GM12891 (cell line): ENCODE results near the gene WIPF1.

Experiments
- POLR2A ChIP-seq: IDR thresholded peaks from 2 replicates; pipeline ENCODE4 v1.6.1; 2011; ENCODE audit warnings: low read depth, low read length, control low read depth
- POLR2AphosphoS5 ChIP-seq: IDR thresholded peaks from 2 replicates; pipeline ENCODE4 v1.6.1; 2011; ENCODE audit warnings: low read depth, low read length, control low read depth
- TAF1 ChIP-seq: IDR thresholded peaks from 2 replicates; pipeline ENCODE4 v1.6.1; 2011; ENCODE audit warnings: low read depth, low read length, control low read depth

GRCh38 chr2:174644406-174644805, 46.8 kb upstream of the WIPF1 start:
- TF ChIP-seq TAF1 (no peak), POLR2A (no peak), POLR2AphosphoS5 (no peak)
